ENCODE measurements around the gene STAT1. TPM values are rescaled to one million over a fixed set of nuclear protein-coding genes. Genes with fewer than 3 reads are reported as not detected.
A peak's percentile ranks its signal among the peaks of the same experiment; 100 is the strongest.

Gene STAT1
- polyA plus RNA-seq, 1 experiment: 166 TPM

- POLR2A ChIA-PET: interaction anchor here (0.6 to 1.0 kb wide), 7 partner anchors 9 to 188 kb away, joined by 4 to 7 read pairs (median 5); no protein-coding TSS in a partner anchor
- no peaks in the 10 kb centered on the region for H3K36me3 ChIP-seq (ENCODE audit: control insufficient read depth, insufficient read depth, low read length)
- no peak overlapping the region for H3K4me3 ChIP-seq (ENCODE audit: low read depth, low read length)
- H3K27me3 ChIP-seq (ENCODE audit: control insufficient read depth, insufficient read depth, low read length): no peaks in the 10 kb centered on the region
- DNase-seq (ENCODE audit: low read depth): peak; percentile 78
- no peak for TF ChIP-seq CTCF (IDR thresholded peaks at IDR 0.05; ENCODE audit: insufficient read depth, low read depth, low read length)
- CTCF ChIA-PET: interaction anchor here (0.6 to 8.4 kb wide), 10 partner anchors 8 to 472 kb away, joined by 3 to 160 read pairs (median 8); partner anchors contain the start of gene STAT4
Observed at GRCh38 chr2:191049728-191050639, 36.0 kb upstream of the STAT1 start.

DNA sequence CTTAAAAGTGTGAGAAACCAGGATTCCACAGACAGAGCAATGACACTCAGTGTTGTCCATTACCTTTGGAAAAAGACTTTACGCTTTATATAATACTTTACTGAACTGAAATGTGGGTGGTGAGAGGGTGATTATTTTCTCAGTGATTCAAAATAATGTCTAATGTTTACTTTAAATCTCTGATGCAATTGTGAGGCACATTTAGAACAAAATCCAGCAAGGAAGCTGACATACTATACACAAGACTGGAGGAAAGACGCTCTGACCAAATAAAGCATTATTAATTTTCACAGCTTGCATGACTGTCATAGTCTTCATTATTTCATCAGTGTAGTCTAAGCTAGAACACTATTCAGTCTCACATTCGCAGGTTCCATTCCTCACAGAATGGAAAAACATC lies 34.1 kb upstream of the STAT1 start:
- no peak for TF ChIP-seq CTCF (IDR thresholded peaks at IDR 0.05; ENCODE audit: insufficient read depth, low read depth, low read length)
- CTCF ChIA-PET: interaction anchor here (0.5 to 1.3 kb wide), 3 partner anchors 10 to 267 kb away, joined by 3 to 4 read pairs (median 3); no protein-coding TSS in a partner anchor
- H3K36me3 ChIP-seq (ENCODE audit: control insufficient read depth, insufficient read depth, low read length): no peaks in the 10 kb centered on the region
- POLR2A ChIA-PET: no interaction called here
- DNase-seq (ENCODE audit: low read depth): no peak
- H3K27me3 ChIP-seq (ENCODE audit: control insufficient read depth, insufficient read depth, low read length): no peaks in the 10 kb centered on the region
- no peak overlapping the region for H3K4me3 ChIP-seq (ENCODE audit: low read depth, low read length)

DNA sequence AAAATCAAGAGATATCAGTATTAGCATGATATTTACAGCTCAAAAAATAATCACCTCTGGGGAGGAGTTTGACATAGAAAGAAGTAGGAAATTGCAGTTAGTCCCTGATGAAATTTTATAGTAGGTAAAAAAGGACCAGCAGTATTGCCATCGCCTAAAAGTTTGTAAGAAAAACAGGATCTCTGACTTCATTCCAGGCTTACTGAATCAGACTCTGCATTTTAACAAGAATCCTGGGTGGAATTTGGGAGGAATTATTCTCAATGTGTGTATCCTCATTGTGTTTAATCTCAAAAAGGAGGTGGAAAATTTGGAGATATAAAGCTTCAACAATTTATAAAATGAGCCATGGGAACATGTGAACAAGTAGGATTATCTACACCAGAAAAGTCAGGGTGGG lies 31.2 kb upstream of the STAT1 start:
- ChIA-PET POLR2A (no interaction called here), CTCF (no interaction called here)
- Histone ChIP-seq H3K27me3 (ENCODE audit: control insufficient read depth, insufficient read depth, low read length) (no peaks in the 10 kb centered on the region), H3K4me3 (ENCODE audit: low read depth, low read length) (no peak overlapping the region), H3K36me3 (ENCODE audit: control insufficient read depth, insufficient read depth, low read length) (no peaks in the 10 kb centered on the region)
- no peak for DNase-seq (ENCODE audit: low read depth)
- TF ChIP-seq CTCF (IDR thresholded peaks at IDR 0.05; ENCODE audit: insufficient read depth, low read depth, low read length): no peak

DNA sequence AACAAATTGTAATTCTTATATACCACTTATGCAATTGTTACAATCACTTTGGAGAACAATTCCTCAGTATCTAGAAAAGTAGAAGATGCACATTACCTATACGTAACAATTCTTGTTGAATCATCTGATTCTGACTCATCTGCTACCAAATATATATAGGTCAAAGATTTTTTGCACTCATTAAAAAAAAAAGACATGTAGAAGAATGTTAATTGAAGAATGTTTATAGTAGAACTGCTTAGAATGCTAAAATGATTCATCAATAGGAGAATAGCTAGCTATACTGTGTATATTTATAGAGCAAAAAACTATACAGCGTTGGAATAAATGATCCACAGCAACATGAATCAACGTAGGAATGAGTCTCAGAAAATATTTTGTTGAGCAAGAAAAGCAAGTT lies 29.5 kb upstream of the STAT1 start:
- Histone ChIP-seq H3K36me3 (ENCODE audit: control insufficient read depth, insufficient read depth, low read length) (no peaks in the 10 kb centered on the region), H3K4me3 (ENCODE audit: low read depth, low read length) (no peak overlapping the region), H3K27me3 (ENCODE audit: control insufficient read depth, insufficient read depth, low read length) (no peaks in the 10 kb centered on the region)
- no peak for TF ChIP-seq CTCF (IDR thresholded peaks at IDR 0.05; ENCODE audit: insufficient read depth, low read depth, low read length)
- CTCF ChIA-PET: interaction anchor here (0.6 to 1.0 kb wide), 2 partner anchors 14 to 432 kb away, joined by 3 read pairs; no protein-coding TSS in a partner anchor
- no peak for DNase-seq (ENCODE audit: low read depth)
- POLR2A ChIA-PET: no interaction called here

- DNase-seq (ENCODE audit: low read depth): no peak
- H3K4me3 ChIP-seq (ENCODE audit: low read depth, low read length): no peak overlapping the region
- POLR2A ChIA-PET: no interaction called here
- no peaks in the 10 kb centered on the region for H3K36me3 ChIP-seq (ENCODE audit: control insufficient read depth, insufficient read depth, low read length)
- H3K27me3 ChIP-seq (ENCODE audit: control insufficient read depth, insufficient read depth, low read length): no peaks in the 10 kb centered on the region
- TF ChIP-seq CTCF (IDR thresholded peaks at IDR 0.05; ENCODE audit: insufficient read depth, low read depth, low read length): no peak
- CTCF ChIA-PET: interaction anchor here (0.8 to 1.2 kb wide), 4 partner anchors 9 to 459 kb away, joined by 3 to 4 read pairs (median 3); no protein-coding TSS in a partner anchor
Observed at GRCh38 chr2:191041418-191042161, 27.6 kb upstream of the STAT1 start.
